Ishikawa (cell line): ENCODE data around the gene TSC1.

ENCODE experiments used
- CREB1 ChIP-seq: IDR thresholded peaks from 2 replicates; pipeline ENCODE4 v1.6.1; 2012; ENCODE audit warnings: low read depth
- EGR1 ChIP-seq: IDR thresholded peaks from 2 replicates; pipeline ENCODE4 v1.6.1; 2012
- EP300 ChIP-seq: IDR thresholded peaks from 2 replicates; pipeline ENCODE4 v1.6.1; 2012; ENCODE audit warnings: borderline replicate concordance
- FOXM1 ChIP-seq: IDR thresholded peaks from 2 replicates; pipeline ENCODE4 v1.6.1; 2012; ENCODE audit warnings: low read depth, borderline replicate concordance
- NFIC ChIP-seq: IDR thresholded peaks from 2 replicates; pipeline ENCODE4 v1.6.1; 2012
- RAD21 ChIP-seq: IDR thresholded peaks from 2 replicates; pipeline ENCODE4 v1.6.1; 2012; ENCODE audit warnings: low read depth
- REST ChIP-seq: IDR thresholded peaks from 2 replicates; pipeline ENCODE4 v1.6.1; 2012; ENCODE audit warnings: low read depth, mild to moderate bottlenecking
- TAF1 ChIP-seq: IDR thresholded peaks from 2 replicates; pipeline ENCODE4 v1.6.1; 2012; ENCODE audit warnings: low read depth, mild to moderate bottlenecking
- TEAD4 ChIP-seq: IDR thresholded peaks from 2 replicates; pipeline ENCODE4 v1.6.1; 2012
- USF1 ChIP-seq: IDR thresholded peaks from 2 replicates; pipeline ENCODE4 v1.6.1; 2012
- YY1 ChIP-seq: IDR thresholded peaks from 2 replicates; pipeline ENCODE4 v1.6.1; 2012; ENCODE audit warnings: low read depth
- TF ChIP-seq, protein P1 (sequence below): IDR thresholded peaks from 2 replicates; pipeline ENCODE4 v1.6.1; 2012

DNA sequence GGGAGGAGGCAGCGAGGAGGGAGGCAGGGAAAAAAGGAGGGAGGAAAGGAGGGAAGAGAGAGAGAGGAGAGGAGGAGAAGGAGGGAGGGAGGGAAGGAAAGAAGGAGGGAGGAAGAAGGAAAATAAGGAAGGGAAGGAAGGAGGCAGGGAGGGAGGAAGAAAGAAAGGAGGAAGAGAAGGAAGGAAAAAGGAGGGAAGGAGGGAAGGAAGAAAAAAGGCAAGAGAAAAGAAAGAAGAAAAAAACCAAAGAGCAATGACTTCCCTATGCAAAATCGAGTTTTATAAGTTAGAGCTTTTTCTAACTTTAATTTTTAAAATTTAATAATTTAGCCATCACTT is 33.7 kb upstream of the TSC1 start:
- TF ChIP-seq, protein P1, sequence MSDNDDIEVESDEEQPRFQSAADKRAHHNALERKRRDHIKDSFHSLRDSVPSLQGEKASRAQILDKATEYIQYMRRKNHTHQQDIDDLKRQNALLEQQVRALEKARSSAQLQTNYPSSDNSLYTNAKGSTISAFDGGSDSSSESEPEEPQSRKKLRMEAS = no peak
- TF ChIP-seq TAF1 = no peak
- TF ChIP-seq YY1 = no peak
- TF ChIP-seq RAD21 = no peak
- TF ChIP-seq EGR1 = no peak
- TF ChIP-seq REST = no peak
- TF ChIP-seq NFIC = no peak
- no peak for TF ChIP-seq CREB1
- TF ChIP-seq EP300 = no peak
- TF ChIP-seq TEAD4 = no peak
- TF ChIP-seq USF1 = no peak
- no peak for TF ChIP-seq FOXM1
